PC-3 (cell line): ENCODE results near the gene CCDC88B.

ENCODE experiments used
- CTCF ChIP-seq: fragments of 300-600 bp; sonication (generic); conservative IDR thresholded peaks from 2 replicates; pipeline ENCODE4 v1.5.1; 2017; ENCODE audit warnings: antibody characterized with exemption, low read depth, mild to moderate bottlenecking, low read length
- EZH2phosphoT487 ChIP-seq: fragments of 300-600 bp; sonication (generic); IDR thresholded peaks from 2 replicates; pipeline ENCODE4 v1.6.1; 2018; ENCODE audit warnings: mild to moderate bottlenecking, antibody characterized with exemption, low read length, borderline replicate concordance

DNA sequence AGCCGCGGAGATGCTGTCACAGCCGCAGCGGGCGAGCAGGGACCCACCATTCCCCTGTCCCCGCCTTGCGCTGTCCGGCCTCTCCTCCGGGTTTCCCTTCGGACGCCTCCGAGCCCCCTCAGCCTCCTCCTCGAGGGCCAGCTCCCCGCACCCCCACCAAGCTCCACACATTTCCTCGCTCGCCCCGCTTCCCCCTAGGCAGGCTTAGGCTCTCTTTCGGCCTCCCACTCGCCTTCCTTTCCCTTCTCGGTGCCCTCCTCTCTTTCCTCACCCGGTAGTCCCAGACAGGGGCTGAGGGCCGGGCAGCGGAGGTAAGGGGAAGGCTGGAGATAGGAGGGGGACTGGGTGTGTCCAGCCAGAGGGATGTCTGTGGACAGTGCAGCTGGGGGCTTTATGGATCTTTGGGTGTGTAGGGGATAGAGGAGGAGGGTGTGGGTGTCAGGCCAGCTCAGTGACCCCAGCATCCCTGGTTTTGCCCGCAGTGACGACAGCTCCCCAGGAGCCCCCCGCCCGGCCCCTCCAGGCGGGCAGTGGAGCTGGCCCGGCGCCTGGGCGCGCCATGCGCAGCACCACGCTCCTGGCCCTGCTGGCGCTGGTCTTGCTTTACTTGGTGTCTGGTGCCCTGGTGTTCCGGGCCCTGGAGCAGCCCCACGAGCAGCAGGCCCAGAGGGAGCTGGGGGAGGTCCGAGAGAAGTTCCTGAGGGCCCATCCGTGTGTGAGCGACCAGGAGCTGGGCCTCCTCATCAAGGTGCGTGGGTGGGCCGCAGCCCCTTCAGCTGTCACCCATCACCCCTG is 47.3 kb upstream of the CCDC88B start:
- TF ChIP-seq CTCF (no peak), EZH2phosphoT487 (no peak)
